GM10266 (cell line): ENCODE measurements around the gene PLA2G3.

Experiments used
- DNase-seq: peaks from one replicate; pipeline ENCODE4 v3.0.0; 2012; ENCODE audit errors: extremely low spot score
- CTCF ChIP-seq: IDR thresholded peaks from 2 replicates; pipeline ENCODE4 v1.5.1; 2012; ENCODE audit warnings: mild to moderate bottlenecking, low read depth; ENCODE audit not compliant: control insufficient read depth, insufficient read depth; ENCODE audit errors: missing control alignments

PLA2G3 gene

GRCh38 chr22:31085493-31085824 is 54.8 kb downstream of the PLA2G3 start:
- DNase-seq = no peak
- no peak for TF ChIP-seq CTCF

- TF ChIP-seq CTCF = peak; percentile 85
- peak; percentile 97 for DNase-seq
Observed at GRCh38 chr22:31084811-31085492, 55.4 kb downstream of the PLA2G3 start.
